Measurements from ENCODE around the gene CREBZF.
"Not testable (repeated sequence)": the region's sequence is repeated elsewhere in the genome, so short reads cannot be mapped to it uniquely, and the experiment has no call there.

CREBZF gene

GRCh38 chr11:85668157-85668556 is 3.2 kb upstream of the CREBZF start:
- DNase-seq = no peak

- DNase-seq = no peak
Observed at GRCh38 chr11:85666687-85667086, 1.8 kb upstream of the CREBZF start.

GRCh38 chr11:85665733-85666132 is 804 bp upstream of the CREBZF start:
- DNase-seq = no peak

GRCh38 chr11:85663753-85664614 is 945 bp downstream of the CREBZF start:
- peak; percentile 90 for DNase-seq

- no peak for DNase-seq
Observed at GRCh38 chr11:85663080-85663752, 1.7 kb downstream of the CREBZF start.

GRCh38 chr11:85661972-85662664 is 2.8 kb downstream of the CREBZF start:
- DNase-seq = no peak

GRCh38 chr11:85658180-85658579 is 6.7 kb downstream of the CREBZF start:
- no peak for DNase-seq

- DNase-seq = no peak
Observed at GRCh38 chr11:85656777-85657176, 8.2 kb downstream of the CREBZF start.

- not testable (repeated sequence) for DNase-seq
Observed at GRCh38 chr11:85654343-85654742, 10.6 kb downstream of the CREBZF start.

GRCh38 chr11:85652786-85653447 is 12.0 kb downstream of the CREBZF start:
- DNase-seq = no peak

GRCh38 chr11:85651118-85651517 is 13.8 kb downstream of the CREBZF start:
- no peak for DNase-seq

- peak; percentile 97 for DNase-seq
Observed at GRCh38 chr11:85647604-85648299, 17.2 kb downstream of the CREBZF start, which contains the start of gene TMEM126A. Gene TMEM126A, plus strand, starts transcription at chr11:85647967. Its CDS starts 2,289 bp downstream, at chr11:85650256.

GRCh38 chr11:85647078-85647477 is 17.9 kb downstream of the CREBZF start:
- no peak for DNase-seq

GRCh38 chr11:85643191-85643614 is 21.7 kb downstream of the CREBZF start:
- DNase-seq = no peak

GRCh38 chr11:85634747-85635146 is 30.2 kb downstream of the CREBZF start:
- DNase-seq = no peak

GRCh38 chr11:85628771-85629341 is 36.1 kb downstream of the CREBZF start:
- DNase-seq = no peak

GRCh38 chr11:85627998-85628770 is 36.7 kb downstream of the CREBZF start, which contains the start of gene TMEM126B:
Gene TMEM126B, plus strand, starts transcription at chr11:85628593. Its CDS starts 15 bp downstream, at chr11:85628608.
- DNase-seq = peak; percentile 95

GRCh38 chr11:85627332-85627997 is 37.5 kb downstream of the CREBZF start, which contains the start of gene DLG2:
Gene DLG2, minus strand, starts transcription at chr11:85627344.
- no peak for DNase-seq

- no peak for DNase-seq
Observed at GRCh38 chr11:85626496-85626895, 38.4 kb downstream of the CREBZF start.

- DNase-seq = no peak
Observed at GRCh38 chr11:85620256-85620655, 44.7 kb downstream of the CREBZF start.
